CD4-positive, alpha-beta T cell treated with Interleukin-1 beta for 1 hour (primary cell): ENCODE data around the gene NOS3.

Experiments
- DNase-seq, 2 donors: peaks; one replicate each; pipeline ENCODE4 v3.0.0-alpha.2; 2020 to 2022

The NOS3 gene

DNA sequence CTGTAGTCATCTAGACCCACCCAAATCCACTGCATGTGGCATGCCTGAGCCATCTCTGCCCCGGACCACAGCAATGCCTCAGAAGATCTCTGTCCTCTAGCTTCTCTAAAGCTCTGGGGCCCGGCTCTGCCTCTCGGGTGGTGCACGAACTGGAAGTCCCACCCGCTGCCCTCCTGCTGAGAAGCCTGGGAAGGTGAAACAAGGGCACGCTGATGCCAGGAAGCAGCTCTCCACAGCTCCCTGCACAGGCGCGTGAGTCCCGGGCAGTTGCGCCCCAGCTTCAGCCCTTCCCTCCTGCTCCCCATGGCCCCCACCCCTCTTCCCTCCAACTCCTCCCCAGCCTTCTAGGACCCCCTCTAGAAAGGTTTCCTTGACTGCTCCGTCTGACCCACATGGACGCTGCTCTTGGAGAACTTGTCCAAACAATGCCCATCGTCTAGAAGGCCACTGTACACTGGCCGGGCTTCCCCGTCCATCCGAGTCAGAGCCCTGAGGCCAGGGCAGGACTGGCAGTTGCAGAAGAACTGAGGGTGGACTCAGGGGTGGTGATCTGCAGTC, 25.5 kb upstream of the NOS3 start:
- no peak for DNase-seq

- DNase-seq, result no peak
Measured at GRCh38 chr7:150966002-150966401, 24.8 kb upstream of the NOS3 start.

DNA sequence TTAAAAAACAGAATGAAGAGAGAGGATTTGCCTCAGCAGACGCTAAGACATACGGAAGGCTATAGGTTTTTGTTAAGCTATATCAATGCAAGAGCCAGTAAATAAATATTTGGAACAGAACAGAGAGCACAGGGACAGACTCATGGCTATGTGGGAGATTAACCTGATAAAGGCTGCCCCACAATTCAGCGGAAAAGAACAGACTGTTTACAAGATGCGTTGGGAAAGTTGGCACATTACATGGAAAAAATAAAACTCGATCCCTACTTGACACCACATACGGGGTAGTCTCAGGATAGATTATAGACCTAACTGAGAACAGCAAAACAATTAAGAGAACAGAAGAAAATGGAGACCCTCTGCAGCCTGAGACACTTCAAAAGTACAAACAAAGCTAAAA, 23.5 kb upstream of the NOS3 start:
- no peak for DNase-seq

- no peak for DNase-seq
Measured at GRCh38 chr7:150968056-150968733, 22.6 kb upstream of the NOS3 start.

GRCh38 chr7:150968734-150969372, 22.0 kb upstream of the NOS3 start:
- DNase-seq, result no peak

DNA sequence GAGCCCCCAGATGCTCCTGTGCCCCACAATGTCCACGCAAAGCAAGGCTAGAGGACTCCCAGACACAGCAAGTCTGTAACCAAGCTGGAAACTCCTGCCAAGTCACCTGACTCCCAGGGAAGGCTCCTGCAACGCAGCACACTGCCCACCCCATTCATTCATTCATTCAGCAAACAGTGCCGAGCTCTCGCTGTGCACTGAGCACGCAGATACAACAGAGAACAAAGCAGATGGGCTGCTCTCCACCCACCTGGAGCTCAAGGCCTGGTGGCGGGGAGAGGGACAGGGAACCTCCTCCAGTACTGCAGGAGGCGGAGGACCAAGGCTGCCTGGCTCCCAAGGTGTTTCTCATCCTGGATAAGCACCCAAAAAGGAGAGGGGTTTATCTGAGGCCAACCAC, 21.3 kb upstream of the NOS3 start:
- DNase-seq, result no peak

DNA sequence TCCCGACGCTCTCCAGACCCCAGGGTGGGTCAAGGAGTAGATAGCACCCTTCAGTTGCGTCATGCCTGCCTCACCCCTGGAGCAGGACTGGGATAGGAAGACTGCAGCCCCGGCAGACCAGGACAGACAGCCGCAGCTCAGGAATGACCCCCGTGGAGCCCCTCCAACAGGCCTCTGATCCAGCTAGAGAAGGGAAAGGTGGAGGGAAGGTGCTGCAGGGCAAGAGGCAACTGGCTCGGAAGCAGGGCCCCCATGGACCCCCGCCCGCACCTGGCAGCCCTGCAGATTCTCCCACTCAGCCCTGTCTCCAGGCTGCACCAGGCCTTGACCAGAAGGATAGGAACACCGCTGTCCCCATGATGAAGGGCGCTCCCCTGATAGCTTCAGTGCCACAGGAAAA, 20.4 kb upstream of the NOS3 start:
- DNase-seq, result no peak

DNA sequence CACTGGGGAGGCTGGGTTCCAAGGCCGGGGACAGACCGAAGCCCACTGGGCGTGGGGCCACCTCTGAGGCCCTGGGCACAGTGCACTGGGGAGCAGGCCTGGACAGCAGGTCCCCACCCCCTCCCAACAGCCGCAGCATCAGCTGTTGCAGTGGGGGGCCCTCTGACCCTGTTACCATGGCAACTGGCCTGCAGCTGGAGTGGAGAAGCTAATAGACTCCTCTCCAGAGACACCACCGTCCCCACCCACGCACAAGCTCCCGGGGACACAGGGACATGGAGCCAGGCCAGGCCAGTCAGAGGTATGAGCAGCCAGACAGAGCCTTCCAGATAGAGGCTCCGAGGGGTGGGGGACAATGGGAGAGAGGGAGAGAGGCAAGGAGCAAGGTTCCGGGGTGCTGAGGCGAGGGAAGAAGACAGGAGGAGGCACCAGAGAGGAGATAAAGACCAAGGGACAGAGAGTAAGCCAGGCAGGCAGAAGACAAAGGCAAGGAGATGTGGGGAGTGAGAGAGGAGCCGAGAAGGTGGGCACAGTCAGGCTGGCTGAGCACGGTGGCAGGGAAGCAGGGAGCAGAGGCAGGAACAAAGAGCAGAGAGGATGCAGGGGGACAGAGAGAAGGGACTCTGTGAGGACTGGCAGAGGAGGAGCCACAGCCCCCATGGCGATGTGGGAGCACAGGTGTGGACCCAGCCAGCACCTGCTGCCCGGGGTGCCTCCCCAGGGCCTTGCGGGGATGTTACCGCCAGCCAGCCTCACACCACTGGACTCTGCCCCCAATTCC, 19.4 kb upstream of the NOS3 start:
- no peak for DNase-seq

DNA sequence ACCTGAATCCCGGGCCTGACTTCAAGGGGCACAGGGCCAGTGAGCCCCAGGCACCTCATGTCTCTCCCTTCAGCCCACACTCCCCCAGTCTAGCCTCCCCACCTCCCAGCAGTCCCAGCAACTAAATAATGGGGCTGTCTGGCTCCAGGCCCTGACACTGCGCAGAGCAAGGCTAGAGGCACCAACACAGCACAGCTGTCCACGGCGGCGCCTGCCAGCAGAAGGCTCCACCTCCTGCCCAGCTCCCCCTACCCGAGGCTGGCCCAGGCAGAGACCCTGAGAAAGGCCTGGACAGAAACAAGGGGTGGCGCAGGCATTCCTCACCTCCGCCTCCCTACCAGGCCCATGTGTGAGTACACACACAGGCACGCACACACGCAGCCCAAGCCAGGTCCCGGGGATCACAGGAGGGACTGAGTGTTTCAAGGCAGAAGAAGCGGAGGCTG, 18.8 kb upstream of the NOS3 start:
- DNase-seq, result no peak

DNA sequence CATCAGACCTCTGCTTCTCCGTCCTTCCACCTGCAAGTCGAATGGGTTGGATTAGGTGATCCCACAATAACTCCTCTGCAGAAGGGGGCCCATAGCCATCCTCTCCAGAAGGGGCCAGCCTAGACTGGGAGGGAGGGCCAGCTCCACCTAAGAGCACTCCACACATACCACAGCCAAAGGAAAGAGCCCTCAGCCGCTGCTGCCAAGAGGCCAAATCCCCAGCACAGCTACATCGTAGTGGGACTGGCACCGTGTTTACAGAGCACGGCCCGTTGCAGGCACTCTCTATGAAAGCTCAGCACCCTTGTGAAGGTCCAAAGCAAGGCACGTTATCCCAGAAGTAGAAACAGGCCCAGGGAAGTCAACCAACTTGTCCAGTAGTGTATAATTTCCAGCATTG, 18.1 kb upstream of the NOS3 start:
- no peak for DNase-seq

GRCh38 chr7:150973571-150974451, 17.0 kb upstream of the NOS3 start:
- DNase-seq, result peak; percentile 40 to 48

- DNase-seq, result peak; percentile 84 to 90
Measured at GRCh38 chr7:150974468-150975391, 16.1 kb upstream of the NOS3 start.

GRCh38 chr7:150975536-150976319, 15.1 kb upstream of the NOS3 start:
- no peak for DNase-seq

DNA sequence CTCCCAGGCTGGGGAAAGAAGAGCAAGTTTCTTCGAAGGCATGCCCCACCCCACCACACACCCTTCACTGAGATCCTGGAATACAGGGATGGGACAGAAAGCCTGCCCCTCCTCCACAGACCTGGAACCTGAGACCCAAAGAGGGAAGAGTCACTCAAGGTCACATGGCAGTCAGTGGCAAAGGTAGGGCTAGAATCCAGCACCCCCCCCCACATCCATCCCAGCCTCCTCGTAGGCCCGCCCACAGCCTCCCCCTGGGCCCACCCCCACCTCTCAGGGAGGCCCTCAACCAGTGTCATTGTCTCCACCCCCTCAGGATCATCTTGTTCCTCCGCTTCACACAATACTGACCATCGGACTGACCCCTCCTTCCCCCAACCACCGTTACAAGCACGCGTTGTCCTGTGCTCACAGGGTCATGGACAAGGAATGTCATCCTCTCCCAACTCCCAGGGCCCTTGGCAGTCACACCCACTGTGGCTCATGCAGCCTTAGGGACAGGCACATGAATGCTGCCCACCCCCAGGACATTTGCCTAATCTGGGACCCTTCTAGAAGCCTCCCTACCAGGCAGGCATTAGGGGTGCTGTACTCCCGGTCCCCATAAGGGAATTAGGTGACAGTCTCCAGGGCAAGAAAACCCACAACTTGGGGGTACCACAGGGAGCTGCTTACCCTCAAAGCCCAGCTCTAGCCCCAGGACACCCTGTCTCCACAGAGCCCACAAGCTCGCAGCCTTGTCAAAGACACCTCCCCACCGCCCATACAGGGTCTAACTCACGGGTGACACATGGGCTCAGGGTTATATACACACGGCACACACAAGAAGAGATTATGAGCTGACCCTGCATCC, 14.1 kb upstream of the NOS3 start:
- no peak for DNase-seq

DNA sequence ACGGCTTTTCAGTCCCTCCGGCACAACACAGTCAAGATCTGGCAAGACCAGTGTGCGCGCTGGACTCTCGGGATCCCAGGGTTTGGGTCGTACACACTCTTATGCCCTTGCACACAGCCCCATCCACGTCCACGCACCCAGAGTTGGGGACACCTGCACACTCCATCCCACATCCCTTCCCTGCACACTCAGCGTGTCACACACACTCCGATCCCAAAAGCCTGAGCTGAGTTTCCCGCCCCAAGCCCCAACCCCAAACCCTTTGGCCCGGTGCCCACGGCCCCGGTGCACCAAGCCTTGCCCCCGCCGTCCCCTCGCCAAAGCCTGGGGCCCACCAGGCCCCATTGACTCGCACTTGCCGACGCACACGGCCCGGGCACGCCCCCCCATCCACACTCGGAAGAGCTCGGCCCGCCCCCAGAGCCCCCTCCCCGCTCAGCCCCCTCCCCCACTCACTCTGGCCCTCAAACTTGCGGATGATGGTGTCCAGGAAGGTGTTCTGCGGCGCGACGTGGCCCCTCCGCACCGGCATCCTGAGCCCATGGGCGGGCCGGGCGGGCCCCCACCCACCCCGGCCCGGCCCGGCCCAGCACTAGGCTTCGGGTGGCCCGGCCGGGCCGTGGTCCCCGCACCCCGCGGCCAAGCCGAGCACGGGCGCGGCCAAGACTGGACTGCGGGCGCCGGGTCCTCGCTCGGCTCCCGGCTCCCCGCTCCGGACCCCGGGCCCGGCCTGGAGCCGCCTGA, 13.3 kb upstream of the NOS3 start:
- DNase-seq, result no peak

GRCh38 chr7:150978126-150978789, 12.6 kb upstream of the NOS3 start, which contains the start of gene KCNH2:
Gene KCNH2 (minus strand): TSS chr7:150978321. CDS start chr7:150977913, 408 bp downstream.
- peak; percentile 31 to 43 for DNase-seq

GRCh38 chr7:150979713-150980390, 11.0 kb upstream of the NOS3 start:
- no peak for DNase-seq

- DNase-seq, result no peak
Measured at GRCh38 chr7:150980663-150981062, 10.2 kb upstream of the NOS3 start.
